Activated CD4-positive, alpha-beta T cell treated with anti-CD3 and anti-CD28 coated beads, Interleukin-2, amount 50 U/mL, for 24 hours (primary cell): ENCODE results near the gene DMKN.
"Not testable (repeated sequence)": the region's sequence is repeated elsewhere in the genome, so short reads cannot be mapped to it uniquely, and the experiment has no call there.

ENCODE experiments used
- DNase-seq, 2 donors: peaks; one replicate each; pipeline ENCODE4 v3.0.0-alpha.2; 2020; ENCODE audit warnings: low read depth in 1 of 2, low spot score in 1 of 2

Gene DMKN

GRCh38 chr19:35468637-35469036 lies 44.8 kb downstream of the DMKN start:
- peak; percentile 10 to 36 for DNase-seq

- DNase-seq, result no peak
These were observed 47.2 kb downstream of the DMKN start for GRCh38 chr19:35466259-35466658.

- DNase-seq, result not testable (repeated sequence)
These were observed 50.5 kb downstream of the DMKN start for GRCh38 chr19:35462956-35463355.

GRCh38 chr19:35462476-35462953 lies 50.9 kb downstream of the DMKN start:
- DNase-seq, result peak in 1 of 2 donors; percentile 21

- not testable (repeated sequence) for DNase-seq
These were observed 51.7 kb downstream of the DMKN start for GRCh38 chr19:35461788-35462187.

GRCh38 chr19:35461060-35461459 lies 52.4 kb downstream of the DMKN start:
- no peak for DNase-seq

GRCh38 chr19:35460608-35461007 lies 52.8 kb downstream of the DMKN start:
- DNase-seq, result no peak

GRCh38 chr19:35459414-35460082 lies 53.9 kb downstream of the DMKN start:
- DNase-seq, result no peak

- DNase-seq, result no peak
These were observed 54.6 kb downstream of the DMKN start for GRCh38 chr19:35458731-35459391.

GRCh38 chr19:35458192-35458591 lies 55.3 kb downstream of the DMKN start:
- DNase-seq, result no peak

GRCh38 chr19:35457173-35457572 lies 56.3 kb downstream of the DMKN start:
- DNase-seq, result no peak

GRCh38 chr19:35455616-35456201 lies 57.7 kb downstream of the DMKN start:
- no peak for DNase-seq

GRCh38 chr19:35454663-35455062 lies 58.8 kb downstream of the DMKN start:
- no peak for DNase-seq

- DNase-seq, result no peak
These were observed 61.9 kb downstream of the DMKN start for GRCh38 chr19:35451338-35452096.

GRCh38 chr19:35449359-35450043 lies 63.9 kb downstream of the DMKN start:
- no peak for DNase-seq

- no peak for DNase-seq
These were observed 65.6 kb downstream of the DMKN start, which contains the start of gene FFAR2 for GRCh38 chr19:35447606-35448469. FFAR2 (plus strand) TSS chr19:35448257; CDS start chr19:35449715, 1,458 bp downstream.
